ENCODE data around the gene PARD3. TPM values are rescaled to one million over a fixed set of nuclear protein-coding genes. Genes with fewer than 3 reads are reported as not detected.

PARD3 gene
- total RNA-seq, 1 experiment from 2014 or later, result 57.4 TPM

GRCh38 chr10:34789966-34790506 lies 25.1 kb downstream of the PARD3 start:
- peaks cover 9% of the 10 kb centered on the region for H4K20me1 ChIP-seq (ENCODE audit: insufficient read depth)
- no peaks in the 10 kb centered on the region for H3K36me3 ChIP-seq (ENCODE audit: low read depth)
- H3K9me2 ChIP-seq (ENCODE audit: insufficient read depth), result no peaks in the 10 kb centered on the region
- no peak for DNase-seq
- no peaks in the 10 kb centered on the region for H3K4me1 ChIP-seq (replicated peaks; ENCODE audit: insufficient read depth)
- no peak for TF ChIP-seq EZH2 (IDR thresholded peaks at IDR 0.05; ENCODE audit: low read depth)
- TF ChIP-seq, protein P1, sequence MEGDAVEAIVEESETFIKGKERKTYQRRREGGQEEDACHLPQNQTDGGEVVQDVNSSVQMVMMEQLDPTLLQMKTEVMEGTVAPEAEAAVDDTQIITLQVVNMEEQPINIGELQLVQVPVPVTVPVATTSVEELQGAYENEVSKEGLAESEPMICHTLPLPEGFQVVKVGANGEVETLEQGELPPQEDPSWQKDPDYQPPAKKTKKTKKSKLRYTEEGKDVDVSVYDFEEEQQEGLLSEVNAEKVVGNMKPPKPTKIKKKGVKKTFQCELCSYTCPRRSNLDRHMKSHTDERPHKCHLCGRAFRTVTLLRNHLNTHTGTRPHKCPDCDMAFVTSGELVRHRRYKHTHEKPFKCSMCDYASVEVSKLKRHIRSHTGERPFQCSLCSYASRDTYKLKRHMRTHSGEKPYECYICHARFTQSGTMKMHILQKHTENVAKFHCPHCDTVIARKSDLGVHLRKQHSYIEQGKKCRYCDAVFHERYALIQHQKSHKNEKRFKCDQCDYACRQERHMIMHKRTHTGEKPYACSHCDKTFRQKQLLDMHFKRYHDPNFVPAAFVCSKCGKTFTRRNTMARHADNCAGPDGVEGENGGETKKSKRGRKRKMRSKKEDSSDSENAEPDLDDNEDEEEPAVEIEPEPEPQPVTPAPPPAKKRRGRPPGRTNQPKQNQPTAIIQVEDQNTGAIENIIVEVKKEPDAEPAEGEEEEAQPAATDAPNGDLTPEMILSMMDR (conservative IDR thresholded peaks at IDR 0.05), result no peak
- no TSS peak for BruUV-seq (replicated peaks)
- no peak overlapping the region for H3K4me2 ChIP-seq
- no peak overlapping the region for H3K27ac ChIP-seq
- peaks cover 88% of the 10 kb centered on the region for H3K79me2 ChIP-seq (ENCODE audit: low read depth)
- no peaks in the 10 kb centered on the region for H3K27me3 ChIP-seq (ENCODE audit: insufficient read depth, low read depth)
- H3K4me3 ChIP-seq, result no peak overlapping the region
- H3F3A ChIP-seq (ENCODE audit: insufficient read depth, low read depth), result no peaks in the 10 kb centered on the region
- intact Hi-C loops (cut with micrococcal nuclease; ENCODE audit: unreplicated experiment), result no loop called here
- CTCF ChIA-PET, result interaction anchor here (0.7 kb wide), 1 partner anchor 228 kb away, joined by 4 read pairs; no protein-coding TSS in a partner anchor
- no peak overlapping the region for H2AFZ ChIP-seq
- POLR2A ChIA-PET (ENCODE audit: unreplicated experiment), result no interaction called here
- no peaks in the 10 kb centered on the region for H3K9me3 ChIP-seq (ENCODE audit: insufficient read depth, low read depth)

- Histone ChIP-seq H4K20me1 (ENCODE audit: insufficient read depth) (peaks cover 17% of the 10 kb centered on the region; the same call in 1 of the 2 replicates), H3K9me3 (ENCODE audit: insufficient read depth, low read depth) (no peaks in the 10 kb centered on the region), H3K27me3 (ENCODE audit: insufficient read depth, low read depth) (no peaks in the 10 kb centered on the region), H3K4me2 (no peak overlapping the region), H3K9me2 (ENCODE audit: insufficient read depth) (no peaks in the 10 kb centered on the region), H2AFZ (no peak overlapping the region), H3F3A (ENCODE audit: insufficient read depth, low read depth) (0 out of 2 replicates have a peak, but pooled peaks cover 4% of the 10 kb centered on the region), H3K79me2 (ENCODE audit: low read depth) (peaks cover 83% of the 10 kb centered on the region), H3K36me3 (ENCODE audit: low read depth) (no peaks in the 10 kb centered on the region), H3K4me3 (no peak overlapping the region), H3K27ac (no peak overlapping the region), H3K4me1 (replicated peaks; ENCODE audit: insufficient read depth) (no peaks in the 10 kb centered on the region; the same call in 1 of the 2 replicates)
- ChIA-PET POLR2A (ENCODE audit: unreplicated experiment) (no interaction called here), CTCF (no interaction called here)
- BruUV-seq (replicated peaks), result no TSS peak
- no peak for TF ChIP-seq EZH2 (IDR thresholded peaks at IDR 0.05; ENCODE audit: low read depth)
- TF ChIP-seq, protein P1 (conservative IDR thresholded peaks at IDR 0.05), result no peak
- intact Hi-C loops (cut with micrococcal nuclease; ENCODE audit: unreplicated experiment), result no loop called here
- DNase-seq, result no peak
Measured at GRCh38 chr10:34786464-34786863, 28.6 kb downstream of the PARD3 start.

DNA sequence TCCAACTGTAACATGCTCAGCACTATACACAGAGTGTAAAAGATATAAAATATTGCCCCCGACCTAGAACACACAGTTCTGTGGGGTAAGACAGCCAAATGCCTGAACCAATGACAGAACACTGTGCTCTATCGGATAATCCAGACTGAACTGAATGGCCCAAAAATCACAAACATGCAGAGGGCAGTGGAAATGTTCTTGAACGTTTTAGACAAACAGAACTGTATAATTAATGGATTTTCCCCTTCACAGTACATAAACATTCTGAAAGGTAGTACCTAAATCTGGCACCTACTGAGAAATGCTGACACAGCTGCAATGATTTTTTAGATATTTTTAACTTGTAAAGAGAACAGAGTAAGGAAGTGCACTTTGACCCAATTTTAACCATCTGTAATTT lies 33.4 kb downstream of the PARD3 start:
- no peaks in the 10 kb centered on the region for H3K9me3 ChIP-seq (ENCODE audit: insufficient read depth, low read depth)
- DNase-seq, result no peak
- ChIA-PET POLR2A (ENCODE audit: unreplicated experiment) (no interaction called here), CTCF (no interaction called here)
- H3K36me3 ChIP-seq (ENCODE audit: low read depth), result no peaks in the 10 kb centered on the region
- TF ChIP-seq, protein P1 (conservative IDR thresholded peaks at IDR 0.05), result no peak
- no peak for TF ChIP-seq EZH2 (IDR thresholded peaks at IDR 0.05; ENCODE audit: low read depth)
- H3K27me3 ChIP-seq (ENCODE audit: insufficient read depth, low read depth), result no peaks in the 10 kb centered on the region
- H2AFZ ChIP-seq, result no peak overlapping the region
- no TSS peak for BruUV-seq (replicated peaks)
- H3F3A ChIP-seq (ENCODE audit: insufficient read depth, low read depth), result peaks cover 9% of the 10 kb centered on the region; the same call in 1 of the 2 replicates
- H3K79me2 ChIP-seq (ENCODE audit: low read depth), result peaks cover 70% of the 10 kb centered on the region
- peaks cover 11% of the 10 kb centered on the region; the same call in 1 of the 2 replicates for H4K20me1 ChIP-seq (ENCODE audit: insufficient read depth)
- no peak overlapping the region for H3K4me3 ChIP-seq
- no peaks in the 10 kb centered on the region; the same call in 1 of the 2 replicates for H3K4me1 ChIP-seq (replicated peaks; ENCODE audit: insufficient read depth)
- intact Hi-C loops (cut with micrococcal nuclease; ENCODE audit: unreplicated experiment), result no loop called here
- H3K27ac ChIP-seq, result no peak overlapping the region
- no peaks in the 10 kb centered on the region for H3K9me2 ChIP-seq (ENCODE audit: insufficient read depth)
- no peak overlapping the region for H3K4me2 ChIP-seq
